Coronary artery (tissue), 2 donors: ENCODE results near the gene BTBD7.

Experiments
- DNase-seq: peaks from one replicate; pipeline ENCODE4 v3.0.0-alpha.2; 2017; ENCODE audit warnings: low spot score
- H3K27ac ChIP-seq, 2 donors: fragments of 200-600 bp; sonication (generic); one replicate each; pipeline ENCODE4 v1.5.1; 2016 to 2019
- H3K4me3 ChIP-seq: fragments of 200-600 bp; sonication (generic); 2 replicates; pipeline ENCODE4 v1.5.1; 2016; ENCODE audit warnings: mild to moderate bottlenecking, moderate library complexity
- TF ChIP-seq, protein P1 (sequence below): fragments of 200-600 bp; sonication (generic); IDR thresholded peaks from one replicate; pipeline ENCODE4 v1.5.1; 2019; ENCODE audit warnings: antibody characterized with exemption

BTBD7 gene

GRCh38 chr14:93328546-93328945 is 4.3 kb downstream of the BTBD7 start:
- H3K4me3 ChIP-seq, result no peak overlapping the region
- no peak for DNase-seq
- TF ChIP-seq, protein P1, sequence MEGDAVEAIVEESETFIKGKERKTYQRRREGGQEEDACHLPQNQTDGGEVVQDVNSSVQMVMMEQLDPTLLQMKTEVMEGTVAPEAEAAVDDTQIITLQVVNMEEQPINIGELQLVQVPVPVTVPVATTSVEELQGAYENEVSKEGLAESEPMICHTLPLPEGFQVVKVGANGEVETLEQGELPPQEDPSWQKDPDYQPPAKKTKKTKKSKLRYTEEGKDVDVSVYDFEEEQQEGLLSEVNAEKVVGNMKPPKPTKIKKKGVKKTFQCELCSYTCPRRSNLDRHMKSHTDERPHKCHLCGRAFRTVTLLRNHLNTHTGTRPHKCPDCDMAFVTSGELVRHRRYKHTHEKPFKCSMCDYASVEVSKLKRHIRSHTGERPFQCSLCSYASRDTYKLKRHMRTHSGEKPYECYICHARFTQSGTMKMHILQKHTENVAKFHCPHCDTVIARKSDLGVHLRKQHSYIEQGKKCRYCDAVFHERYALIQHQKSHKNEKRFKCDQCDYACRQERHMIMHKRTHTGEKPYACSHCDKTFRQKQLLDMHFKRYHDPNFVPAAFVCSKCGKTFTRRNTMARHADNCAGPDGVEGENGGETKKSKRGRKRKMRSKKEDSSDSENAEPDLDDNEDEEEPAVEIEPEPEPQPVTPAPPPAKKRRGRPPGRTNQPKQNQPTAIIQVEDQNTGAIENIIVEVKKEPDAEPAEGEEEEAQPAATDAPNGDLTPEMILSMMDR, result no peak
- no peak overlapping the region for H3K27ac ChIP-seq

DNA sequence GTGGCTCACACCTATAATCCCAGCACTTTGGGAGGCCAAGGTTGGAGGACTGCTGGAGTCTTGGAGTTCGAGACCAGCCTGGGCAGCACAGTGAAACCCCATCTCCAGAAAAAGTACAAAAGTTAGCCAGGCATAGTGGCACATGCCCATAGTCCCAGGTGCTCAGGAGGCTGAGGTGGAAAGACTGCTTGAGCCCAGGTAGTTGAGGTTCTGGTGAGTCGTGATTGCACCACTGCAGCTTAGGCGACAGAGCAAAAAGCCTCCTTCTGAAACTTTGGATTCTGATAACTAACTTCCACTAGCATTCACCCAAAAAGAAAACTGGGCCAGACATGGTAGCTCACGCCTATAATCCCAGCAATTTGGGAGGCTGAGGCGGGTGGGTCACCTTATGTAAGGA is 6.6 kb downstream of the BTBD7 start:
- Histone ChIP-seq H3K4me3 (no peak overlapping the region), H3K27ac (no peak overlapping the region)
- DNase-seq, result no peak
- TF ChIP-seq, protein P1, result no peak

DNA sequence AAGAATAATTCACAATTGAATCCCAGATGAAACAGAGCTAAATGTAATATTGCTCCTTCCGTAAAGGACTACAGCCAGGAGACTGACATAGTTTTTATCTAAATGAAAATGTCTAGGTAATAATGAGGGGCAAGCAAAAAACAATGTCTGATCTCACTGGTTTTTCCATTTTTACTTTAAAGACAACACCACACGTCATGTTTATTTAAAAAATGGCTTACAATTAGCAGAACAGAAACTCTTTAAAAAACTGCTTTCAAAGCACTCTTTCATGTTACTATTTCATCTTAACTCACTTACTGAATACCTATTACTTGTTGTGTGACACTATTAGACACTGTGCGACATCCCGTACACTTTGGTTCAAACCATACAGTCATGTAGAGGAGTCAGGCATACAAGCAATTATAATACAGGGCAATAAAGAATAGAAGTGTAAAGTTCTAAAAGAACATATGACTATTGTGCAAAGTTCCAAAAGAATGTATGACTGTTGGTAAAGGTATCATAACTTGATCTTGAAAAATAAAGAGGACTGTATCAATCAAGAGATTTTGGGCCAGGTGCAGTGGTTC is 9.1 kb downstream of the BTBD7 start:
- DNase-seq, result no peak
- Histone ChIP-seq H3K27ac (no peak overlapping the region), H3K4me3 (no peak overlapping the region)
- TF ChIP-seq, protein P1, result no peak

- DNase-seq, result no peak
- H3K4me3 ChIP-seq, result no peak overlapping the region
- no peak overlapping the region for H3K27ac ChIP-seq
- TF ChIP-seq, protein P1, result no peak
Observed at GRCh38 chr14:93322929-93323599, 9.8 kb downstream of the BTBD7 start.

DNA sequence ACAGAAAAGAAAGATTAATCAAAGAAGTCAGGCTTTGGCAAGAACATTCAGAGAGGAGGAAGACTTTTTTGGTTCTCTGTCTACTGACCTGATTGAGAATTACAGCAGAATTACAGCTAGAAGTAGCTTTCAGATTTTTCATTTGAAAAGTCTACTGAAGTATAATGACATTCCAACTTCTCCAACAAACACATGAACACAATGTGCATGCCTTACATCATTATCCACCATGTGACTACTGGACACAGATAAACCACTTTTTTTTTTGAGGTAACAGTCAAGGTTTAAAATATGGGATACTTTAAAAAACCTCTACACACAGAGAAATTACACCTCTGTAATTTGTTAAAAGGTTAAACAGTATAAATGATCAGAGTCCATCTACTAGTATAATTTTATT is 12.3 kb downstream of the BTBD7 start:
- H3K4me3 ChIP-seq, result no peak overlapping the region
- no peak for DNase-seq
- no peak overlapping the region for H3K27ac ChIP-seq
- TF ChIP-seq, protein P1, result no peak

GRCh38 chr14:93319958-93320357 is 12.9 kb downstream of the BTBD7 start:
- no peak overlapping the region for H3K27ac ChIP-seq
- TF ChIP-seq, protein P1, result no peak
- no peak overlapping the region for H3K4me3 ChIP-seq
- DNase-seq, result no peak

DNA sequence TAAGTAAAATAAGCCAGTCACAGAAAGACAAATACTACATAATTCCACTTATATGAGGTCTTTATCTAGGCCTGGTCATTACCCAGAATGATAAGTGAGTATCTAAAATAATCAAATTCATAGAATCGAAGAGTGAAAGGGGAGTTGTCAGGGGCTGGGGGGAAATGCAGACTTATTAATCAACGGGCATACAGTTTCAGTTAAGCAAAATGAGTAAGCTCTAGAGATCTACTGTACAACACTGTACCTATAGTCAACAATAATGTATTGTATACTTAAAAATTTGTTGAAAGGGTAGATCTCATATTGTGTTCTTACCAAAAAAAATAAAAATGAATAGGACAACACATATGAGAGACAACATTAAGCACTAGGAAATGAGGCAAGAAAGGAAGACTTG is 13.3 kb downstream of the BTBD7 start:
- Histone ChIP-seq H3K4me3 (no peak overlapping the region), H3K27ac (no peak overlapping the region)
- TF ChIP-seq, protein P1, result no peak
- no peak for DNase-seq
